Osteoblast (primary cell): ENCODE data around the gene CYP2C8. TPM values are rescaled to one million over a fixed set of nuclear protein-coding genes. Genes with fewer than 3 reads are reported as not detected.

ENCODE experiments used
- DNase-seq: peaks from one replicate; pipeline ENCODE4 v3.0.0; 2011; ENCODE audit warnings: low spot score, mixed read lengths; ENCODE audit not compliant: insufficient read length; ENCODE audit errors: missing footprints
- H2AFZ ChIP-seq: 2 replicates; pipeline ENCODE4 v1.6.0; 2011; ENCODE audit warnings: mild to moderate bottlenecking, low read length
- H3K27ac ChIP-seq: 2 replicates; pipeline ENCODE4 v1.5.1; 2011; ENCODE audit warnings: mild to moderate bottlenecking, low read depth, low read length, moderate library complexity
- H3K27me3 ChIP-seq: 2 replicates; pipeline ENCODE4 v1.6.0; 2012; ENCODE audit warnings: mild to moderate bottlenecking, control low read depth, inconsistent platforms, low read length, moderate library complexity; ENCODE audit not compliant: insufficient read depth
- H3K36me3 ChIP-seq: 2 replicates; pipeline ENCODE4 v1.5.1; 2011; ENCODE audit warnings: mild to moderate bottlenecking, low read length, control low read depth, moderate library complexity; ENCODE audit not compliant: insufficient read depth
- H3K4me1 ChIP-seq: 2 replicates; pipeline ENCODE4 v1.5.1; 2011; ENCODE audit warnings: mild to moderate bottlenecking, low read length, control low read depth, moderate library complexity; ENCODE audit not compliant: insufficient read depth
- H3K4me2 ChIP-seq: 2 replicates; pipeline ENCODE4 v1.6.0; 2011; ENCODE audit warnings: mild to moderate bottlenecking, low read length; ENCODE audit not compliant: insufficient read depth
- H3K4me3 ChIP-seq: fragments of 200-600 bp; sonication (generic); 3 replicates; pipeline ENCODE4 v1.5.1; 2012; ENCODE audit warnings: mild to moderate bottlenecking, low read length, inconsistent platforms; ENCODE audit not compliant: insufficient read depth
- H3K79me2 ChIP-seq: 2 replicates; pipeline ENCODE4 v1.6.0; 2012; ENCODE audit warnings: mild to moderate bottlenecking, low read length, control low read depth, inconsistent platforms; ENCODE audit not compliant: insufficient read depth
- H3K9me3 ChIP-seq: 2 replicates; pipeline ENCODE4 v1.5.1; 2011; ENCODE audit warnings: low read depth, low read length, control low read depth
- H4K20me1 ChIP-seq: 2 replicates; pipeline ENCODE4 v1.6.0; 2012; ENCODE audit warnings: mild to moderate bottlenecking, low read length, control low read depth; ENCODE audit not compliant: insufficient read depth
- total RNA-seq: library from RNA; depleted of rRNA; stranded (reverse); fragments of >200 nt; gene quantifications from 2 replicates; pipeline ENCODE4 v1.2.3, GENCODE V29; 2012
- TF ChIP-seq, protein P1 (sequence below): IDR thresholded peaks from 2 replicates; pipeline ENCODE4 v1.5.1; 2011; ENCODE audit warnings: mild to moderate bottlenecking, low read depth, low read length, moderate library complexity; ENCODE audit errors: extremely low read depth

The CYP2C8 gene
- total RNA-seq, 1 donor = under 0.01 TPM

DNA sequence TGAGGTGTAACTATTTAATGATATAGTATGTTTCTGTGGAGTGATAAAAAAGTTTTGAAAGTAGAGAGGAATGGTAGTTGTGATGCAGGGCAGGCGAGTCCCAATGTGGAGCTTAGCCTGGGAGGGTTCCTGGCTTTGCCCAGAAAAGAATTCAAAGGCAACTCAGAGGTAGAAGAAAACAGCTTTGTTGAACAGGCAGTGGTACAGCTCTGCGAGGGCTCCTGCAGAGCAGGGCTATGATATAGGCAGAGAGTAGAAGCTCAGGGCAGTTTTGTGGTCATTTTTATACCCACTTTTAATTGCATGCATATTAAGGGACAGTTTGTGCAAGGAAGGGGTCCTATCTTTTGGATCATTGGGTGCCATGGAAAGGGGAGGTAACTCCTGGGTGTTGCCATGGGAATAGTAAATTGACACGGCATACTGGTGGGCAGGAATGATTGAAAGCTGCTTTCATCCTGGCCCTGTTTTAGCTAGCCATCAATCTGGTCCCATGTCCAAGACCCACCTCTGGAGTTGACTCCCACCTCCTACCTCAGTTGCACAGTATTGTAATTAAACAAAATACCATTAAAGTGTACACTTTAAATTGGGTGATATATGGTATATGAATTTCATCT is 12.4 kb downstream of the CYP2C8 start:
- DNase-seq = no peak
- H3K4me2 ChIP-seq = no peak overlapping the region
- no peak overlapping the region for H2AFZ ChIP-seq
- H3K79me2 ChIP-seq = no peaks in the 10 kb centered on the region
- no peak overlapping the region for H3K27ac ChIP-seq
- H3K27me3 ChIP-seq = no peaks in the 10 kb centered on the region
- H3K4me1 ChIP-seq = no peaks in the 10 kb centered on the region
- TF ChIP-seq, protein P1, sequence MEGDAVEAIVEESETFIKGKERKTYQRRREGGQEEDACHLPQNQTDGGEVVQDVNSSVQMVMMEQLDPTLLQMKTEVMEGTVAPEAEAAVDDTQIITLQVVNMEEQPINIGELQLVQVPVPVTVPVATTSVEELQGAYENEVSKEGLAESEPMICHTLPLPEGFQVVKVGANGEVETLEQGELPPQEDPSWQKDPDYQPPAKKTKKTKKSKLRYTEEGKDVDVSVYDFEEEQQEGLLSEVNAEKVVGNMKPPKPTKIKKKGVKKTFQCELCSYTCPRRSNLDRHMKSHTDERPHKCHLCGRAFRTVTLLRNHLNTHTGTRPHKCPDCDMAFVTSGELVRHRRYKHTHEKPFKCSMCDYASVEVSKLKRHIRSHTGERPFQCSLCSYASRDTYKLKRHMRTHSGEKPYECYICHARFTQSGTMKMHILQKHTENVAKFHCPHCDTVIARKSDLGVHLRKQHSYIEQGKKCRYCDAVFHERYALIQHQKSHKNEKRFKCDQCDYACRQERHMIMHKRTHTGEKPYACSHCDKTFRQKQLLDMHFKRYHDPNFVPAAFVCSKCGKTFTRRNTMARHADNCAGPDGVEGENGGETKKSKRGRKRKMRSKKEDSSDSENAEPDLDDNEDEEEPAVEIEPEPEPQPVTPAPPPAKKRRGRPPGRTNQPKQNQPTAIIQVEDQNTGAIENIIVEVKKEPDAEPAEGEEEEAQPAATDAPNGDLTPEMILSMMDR = no peak
- H3K9me3 ChIP-seq = no peaks in the 10 kb centered on the region
- no peaks in the 10 kb centered on the region for H4K20me1 ChIP-seq
- H3K4me3 ChIP-seq = no peak overlapping the region
- no peaks in the 10 kb centered on the region for H3K36me3 ChIP-seq

DNA sequence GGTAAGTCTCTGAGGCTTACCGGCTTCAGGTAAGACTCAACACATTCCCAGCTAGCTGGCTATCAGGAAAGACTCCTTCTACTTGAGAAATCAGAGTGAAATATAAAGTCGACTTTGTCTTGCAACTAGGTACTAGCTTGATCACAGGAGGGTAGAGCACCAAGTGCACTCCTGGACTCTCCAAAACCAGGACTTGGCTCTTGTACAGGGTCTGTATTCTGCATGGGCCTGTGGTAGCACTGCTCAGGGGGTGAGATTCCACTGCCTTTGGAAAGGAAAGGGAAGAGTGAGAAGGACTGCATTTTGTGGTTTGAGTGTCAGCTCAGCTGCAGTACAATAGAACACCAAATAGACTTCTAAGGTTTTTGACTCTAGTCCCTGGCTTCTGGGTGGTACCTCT is 19.4 kb downstream of the CYP2C8 start:
- no peaks in the 10 kb centered on the region for H4K20me1 ChIP-seq

DNA sequence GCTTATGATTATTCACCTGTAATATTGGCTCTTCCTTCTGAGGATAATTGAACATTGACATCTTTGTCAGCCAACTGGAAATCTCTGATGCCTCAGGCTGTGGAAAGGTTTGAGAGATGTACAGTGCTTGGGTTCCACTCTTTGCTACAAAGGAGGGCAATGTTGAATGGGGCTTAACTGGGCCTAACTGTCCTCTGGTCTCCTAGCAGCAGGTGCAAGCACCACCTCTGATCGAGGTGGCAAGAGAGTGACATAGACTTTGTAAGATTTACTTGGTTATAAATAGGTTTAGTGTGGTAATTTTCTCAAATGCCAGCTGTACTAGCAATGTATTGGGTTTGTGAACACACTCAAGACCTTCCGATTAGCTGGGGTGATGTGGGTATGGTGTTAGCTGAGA is 21.1 kb downstream of the CYP2C8 start:
- no peaks in the 10 kb centered on the region for H3K27me3 ChIP-seq
- DNase-seq = no peak
- H4K20me1 ChIP-seq = no peaks in the 10 kb centered on the region
- H2AFZ ChIP-seq = no peak overlapping the region
- H3K4me2 ChIP-seq = no peak overlapping the region
- TF ChIP-seq, protein P1 = no peak
- no peaks in the 10 kb centered on the region for H3K36me3 ChIP-seq
- H3K79me2 ChIP-seq = no peaks in the 10 kb centered on the region
- H3K4me3 ChIP-seq = no peak overlapping the region
- H3K9me3 ChIP-seq = no peaks in the 10 kb centered on the region
- H3K4me1 ChIP-seq = no peaks in the 10 kb centered on the region
- H3K27ac ChIP-seq = no peak overlapping the region

More for the DNA sequence above, 19.4 kb downstream of the CYP2C8 start:
- Histone ChIP-seq H3K4me1 (no peaks in the 10 kb centered on the region), H3K79me2 (no peaks in the 10 kb centered on the region), H2AFZ (no peak overlapping the region), H3K27me3 (no peaks in the 10 kb centered on the region), H3K4me2 (no peak overlapping the region), H3K9me3 (no peaks in the 10 kb centered on the region), H3K36me3 (no peaks in the 10 kb centered on the region), H3K4me3 (no peak overlapping the region), H3K27ac (no peak overlapping the region)
- TF ChIP-seq, protein P1 = no peak
- no peak for DNase-seq

DNA sequence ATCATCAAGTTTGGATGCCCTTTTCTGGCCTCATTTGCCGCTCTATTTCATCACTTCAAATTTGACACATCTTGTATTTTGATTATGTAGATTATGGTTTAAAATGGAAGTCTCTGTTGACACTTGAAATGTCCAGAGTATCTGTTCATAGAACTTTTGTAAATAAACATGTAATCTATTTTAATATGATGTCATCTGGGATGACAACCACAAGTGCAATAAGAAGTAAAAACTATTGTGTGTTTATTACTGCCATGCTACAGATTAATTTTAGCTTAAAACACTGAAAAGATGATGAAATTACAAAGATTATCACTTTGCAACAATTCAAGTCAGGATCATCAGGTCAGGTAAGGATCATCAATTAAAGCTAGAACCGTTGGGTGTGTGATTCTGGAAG is 30.0 kb downstream of the CYP2C8 start:
- TF ChIP-seq, protein P1 = no peak
- no peaks in the 10 kb centered on the region for H3K4me1 ChIP-seq
- no peak for DNase-seq

More for the DNA sequence above, 30.0 kb downstream of the CYP2C8 start:
- no peak overlapping the region for H3K4me3 ChIP-seq
- no peaks in the 10 kb centered on the region for H3K36me3 ChIP-seq
- no peak overlapping the region for H3K4me2 ChIP-seq
- no peaks in the 10 kb centered on the region for H4K20me1 ChIP-seq
- H3K27ac ChIP-seq = no peak overlapping the region
- no peaks in the 10 kb centered on the region for H3K79me2 ChIP-seq
- no peak overlapping the region for H2AFZ ChIP-seq
- H3K9me3 ChIP-seq = no peaks in the 10 kb centered on the region
- no peaks in the 10 kb centered on the region for H3K27me3 ChIP-seq
